Spinal cord (tissue), 10 donors: ENCODE results near the gene ZNF587B. TPM values are rescaled to one million over a fixed set of nuclear protein-coding genes. Genes with fewer than 3 reads are reported as not detected.
A peak's percentile ranks its signal among the peaks of the same experiment; 100 is the strongest.
"Not testable (repeated sequence)": the region's sequence is repeated elsewhere in the genome, so short reads cannot be mapped to it uniquely, and the experiment has no call there.

Source experiments
- DNase-seq, 6 donors: peaks; one replicate each; pipeline versions ENCODE4 v3.0.0 to v3.0.0-alpha.2; 2013 to 2015; ENCODE audit warnings: low spot score in 6 of 6, low read depth in 4 of 6
- H3K27ac ChIP-seq: one replicate; pipeline ENCODE4 v1.5.1; 2013; ENCODE audit warnings: low read depth, low read length, control low read depth
- H3K27me3 ChIP-seq: one replicate; pipeline ENCODE4 v1.6.1; 2013; ENCODE audit warnings: low read length; ENCODE audit not compliant: control insufficient read depth, insufficient read depth
- H3K36me3 ChIP-seq: one replicate; pipeline ENCODE4 v1.6.1; 2013; ENCODE audit warnings: low read length; ENCODE audit not compliant: control insufficient read depth, insufficient read depth
- H3K4me1 ChIP-seq: one replicate; pipeline ENCODE4 v1.6.1; 2013; ENCODE audit warnings: low read length; ENCODE audit not compliant: control insufficient read depth, insufficient read depth
- H3K4me3 ChIP-seq: one replicate; pipeline ENCODE4 v1.5.1; 2013; ENCODE audit warnings: low read depth, low read length, control low read depth
- H3K9me3 ChIP-seq: one replicate; pipeline ENCODE4 v1.6.1; 2013; ENCODE audit warnings: low read length; ENCODE audit not compliant: control insufficient read depth, insufficient read depth
- WGBS: methylation state at CpG from one replicate; pipeline ENCODE4 v1.1.5; 2013; ENCODE audit warnings: missing lambda C conversion rate; ENCODE audit not compliant: insufficient coverage; 5-methylcytosine and 5-hydroxymethylcytosine counted together
- polyA plus RNA-seq, 2 donors: library from polyadenylated mRNA; unstranded; fragments of 120-200 nt; gene quantifications; one replicate each; pipeline ENCODE4 v1.2.1, GENCODE V29; 2013; ENCODE audit not compliant: insufficient read length in 2 of 2
- total RNA-seq, 2 donors: library from RNA; depleted of rRNA in 1 of 2; stranded (reverse); fragments of 120-200 nt in 1 of 2; fragments of >200 nt in 1 of 2; gene quantifications; one replicate each; pipeline versions ENCODE4 v1.2.3 to v1.2.4, GENCODE V29; 2013 to 2014
- donor health status: healthy.

Gene ZNF587B
- total and polyA plus RNA-seq, 4 donors, result 4.8 to 17.9 (median 11.7) TPM

DNA sequence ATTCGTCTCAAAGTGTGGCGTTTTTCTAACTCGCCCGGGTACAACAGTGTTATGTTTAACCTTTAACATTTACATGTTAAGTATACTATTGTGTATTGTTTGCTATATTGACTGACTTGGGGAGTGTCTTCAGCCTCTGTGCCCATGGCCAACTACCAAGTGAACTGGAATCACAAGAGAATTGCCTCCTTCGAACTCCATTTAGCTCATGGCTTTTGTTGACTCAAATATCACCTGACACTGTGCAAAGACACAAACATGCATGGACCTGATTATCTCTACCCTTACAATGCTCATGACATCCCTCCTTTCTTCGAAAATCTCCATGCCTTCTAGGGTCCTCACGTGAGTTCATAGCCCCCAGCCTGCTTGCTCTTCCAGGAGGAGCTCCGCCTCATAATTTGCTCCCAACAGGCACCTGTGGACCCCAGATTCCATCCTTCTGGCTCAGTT, 58.0 kb downstream of the ZNF587B start:
- Histone ChIP-seq H3K27me3 (no peaks in the 10 kb centered on the region), H3K4me1 (peaks cover 20% of the 10 kb centered on the region), H3K27ac (peak overlapping the region; percentile 57), H3K9me3 (no peaks in the 10 kb centered on the region), H3K36me3 (peaks cover 16% of the 10 kb centered on the region), H3K4me3 (peak overlapping the region; percentile 93)
- 0% methylated on average over 4 of the region's 8 CpGs for WGBS
- peak in 1 of 6 donors; percentile 6 for DNase-seq

DNA sequence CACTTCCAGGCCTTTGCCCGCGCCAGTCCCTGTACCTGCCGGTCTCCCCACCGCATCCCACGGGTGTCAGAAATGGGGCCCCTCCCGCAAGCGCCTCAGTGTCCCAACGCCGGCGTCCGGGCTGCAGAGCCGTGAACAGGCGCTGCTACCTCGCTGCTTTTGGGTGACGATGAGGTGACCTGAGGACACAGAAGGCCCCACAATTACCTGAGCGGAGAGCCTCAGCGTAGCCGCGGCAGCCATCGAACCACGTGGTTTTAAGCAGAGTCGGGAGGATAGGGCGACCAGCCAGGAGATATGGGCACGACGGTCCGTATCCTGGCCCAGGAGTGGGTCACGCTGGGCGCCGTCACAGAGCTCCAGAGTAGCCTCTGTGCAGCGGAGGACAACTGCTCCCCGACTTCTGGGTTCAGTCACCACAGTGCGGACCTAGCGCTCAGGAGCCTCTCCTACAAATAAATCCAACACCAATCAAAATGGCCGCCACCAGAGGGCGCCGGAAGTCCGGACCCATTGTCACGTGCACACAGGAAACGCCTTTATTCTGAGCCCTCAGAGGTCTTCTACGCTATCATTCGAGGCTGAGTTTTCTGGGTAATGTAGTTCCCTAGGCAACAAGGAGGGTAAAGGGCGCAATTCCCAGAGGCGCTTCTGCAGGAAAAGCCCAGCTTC, 58.6 kb downstream of the ZNF587B start, which contains the start of gene ZNF814:
Gene ZNF814, minus strand, starts transcription at position 478 of the 672 bp plus-strand sequence. Its CDS starts 235 bp downstream, at position 243.
- Histone ChIP-seq H3K27me3 (no peaks in the 10 kb centered on the region), H3K36me3 (peaks cover 14% of the 10 kb centered on the region), H3K27ac (peak within 1 kb of the TSS; percentile 57), H3K9me3 (no peaks in the 10 kb centered on the region), H3K4me1 (peaks cover 20% of the 10 kb centered on the region), H3K4me3 (peak within 1 kb of the TSS; percentile 93)
- WGBS, result 0% methylated on average over 43 of the region's 43 CpGs
- peak; percentile 74 to 98 (median 80) for DNase-seq

DNA sequence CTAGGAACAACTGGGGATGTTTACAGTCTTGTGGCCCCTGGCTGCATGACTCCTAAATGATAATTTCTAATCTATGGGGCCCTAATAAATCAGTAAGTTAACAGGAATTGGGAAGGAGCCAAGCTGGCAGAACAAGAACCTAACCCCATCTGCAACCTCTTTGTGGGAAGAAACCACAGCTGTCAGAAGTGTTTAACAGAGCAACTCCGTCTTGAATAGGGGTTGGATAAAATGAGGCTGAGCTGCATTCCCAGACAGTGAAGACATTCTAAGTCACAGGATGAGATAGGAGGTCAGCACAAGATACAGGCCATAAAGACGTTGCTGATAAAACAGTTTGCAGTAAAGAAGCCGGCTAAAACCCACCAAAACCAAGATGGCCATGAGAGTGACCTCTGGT, 60.6 kb downstream of the ZNF587B start:
- H3K4me1 ChIP-seq, result peaks cover 20% of the 10 kb centered on the region
- H3K27me3 ChIP-seq, DNase-seq, H3K9me3 ChIP-seq, H3K27ac ChIP-seq, H3K4me3 ChIP-seq, H3K36me3 ChIP-seq: not testable (repeated sequence)
- WGBS, result 60% methylated on average over 3 of the region's 3 CpGs

Other genes starting within 250 kb of the ZNF587B start
- gene ZIK1, start 246.2 kb upstream of the ZNF587B start, total RNA-seq, result 10 to 100 TPM; 17.4 to 19.2 TPM
- gene ZIK1, start 246.2 kb upstream of the ZNF587B start, polyA plus RNA-seq, result 10 to 100 TPM; 11.6 to 14.2 TPM
- gene ZNF530, start 230.4 kb upstream of the ZNF587B start, total RNA-seq, result 1 to 10 TPM; 5.2 to 7.9 TPM
- gene ZNF530, start 230.4 kb upstream of the ZNF587B start, polyA plus RNA-seq, result 1 to 10 TPM; 5.7 to 7.1 TPM
- 10 to 100 TPM; 25.2 to 33.2 TPM for gene ZNF134, start 216.1 kb upstream of the ZNF587B start, total RNA-seq
- 10 to 100 TPM; 20.1 to 23.8 TPM for gene ZNF134, start 216.1 kb upstream of the ZNF587B start, polyA plus RNA-seq
- 10 to 100 TPM; 24.4 to 32.2 TPM for gene ZNF211, start 197.1 kb upstream of the ZNF587B start, total RNA-seq
- 10 to 100 TPM; 36.7 to 39.9 TPM for gene ZNF211, start 197.1 kb upstream of the ZNF587B start, polyA plus RNA-seq
- gene ZSCAN4, start 161.4 kb upstream of the ZNF587B start, total RNA-seq, result not detected
- under 1 TPM in 1 of 2 donors, not detected in 1; 0.17 TPM for gene ZSCAN4, start 161.4 kb upstream of the ZNF587B start, polyA plus RNA-seq
- gene ZNF551, start 148.3 kb upstream of the ZNF587B start, total RNA-seq, result 10 to 100 TPM; 12.8 to 13.1 TPM
- 10 to 100 TPM; 11.4 to 14.3 TPM for gene ZNF551, start 148.3 kb upstream of the ZNF587B start, polyA plus RNA-seq
- 10 to 100 TPM; 18.9 to 24.7 TPM for gene ZNF154, start 121.1 kb upstream of the ZNF587B start, total RNA-seq
- gene ZNF154, start 121.1 kb upstream of the ZNF587B start, polyA plus RNA-seq, result 10 to 100 TPM; 24.2 to 32.4 TPM
- 10 to 100 TPM; 17.8 to 27.8 TPM for gene ZNF671, start 102.7 kb upstream of the ZNF587B start, total RNA-seq
- 10 to 100 TPM; 21.2 to 23.4 TPM for gene ZNF671, start 102.7 kb upstream of the ZNF587B start, polyA plus RNA-seq
- 10 to 100 TPM; 34.2 to 40.1 TPM for gene ZNF776, start 83.5 kb upstream of the ZNF587B start, total RNA-seq
- gene ZNF776, start 83.5 kb upstream of the ZNF587B start, polyA plus RNA-seq, result 10 to 100 TPM; 22.1 to 25.9 TPM
- 10 to 100 TPM; 35.1 to 35.4 TPM for gene ZNF586, start 60.6 kb upstream of the ZNF587B start, total RNA-seq
- gene ZNF586, start 60.6 kb upstream of the ZNF587B start, polyA plus RNA-seq, result 10 to 100 TPM; 12.4 to 19.4 TPM
- gene ZNF552, start 15.4 kb upstream of the ZNF587B start, total RNA-seq, result 10 to 100 TPM in 1 of 2 donors, 1 to 10 TPM in 1; 5.6 to 10.1 TPM
- 10 to 100 TPM in 1 of 2 donors, 1 to 10 TPM in 1; 3.4 to 11.6 TPM for gene ZNF552, start 15.4 kb upstream of the ZNF587B start, polyA plus RNA-seq
- 10 to 100 TPM; 29.8 to 32.2 TPM for gene ZNF587, start 19.6 kb downstream of the ZNF587B start, total RNA-seq
- 10 to 100 TPM; 20.4 to 33.5 TPM for gene ZNF587, start 19.6 kb downstream of the ZNF587B start, polyA plus RNA-seq
- 10 to 100 TPM; 17.5 to 25.9 TPM for gene ZNF814, start 58.7 kb downstream of the ZNF587B start, total RNA-seq
- 10 to 100 TPM; 40.3 to 61.5 TPM for gene ZNF814, start 58.7 kb downstream of the ZNF587B start, polyA plus RNA-seq
- 10 to 100 TPM; 29.0 to 35.6 TPM for gene ZNF417, start 86.3 kb downstream of the ZNF587B start, total RNA-seq
- 10 to 100 TPM; 19.5 to 35.6 TPM for gene ZNF417, start 86.3 kb downstream of the ZNF587B start, polyA plus RNA-seq
- 10 to 100 TPM; 27.4 to 28.7 TPM for gene ZNF418, start 105.1 kb downstream of the ZNF587B start, total RNA-seq
- gene ZNF418, start 105.1 kb downstream of the ZNF587B start, polyA plus RNA-seq, result 10 to 100 TPM; 23.9 to 32.9 TPM
- gene ZNF256, start 117.4 kb downstream of the ZNF587B start, total RNA-seq, result 10 to 100 TPM; 11.1 to 12.3 TPM
- gene ZNF256, start 117.4 kb downstream of the ZNF587B start, polyA plus RNA-seq, result 1 to 10 TPM; 7.4 to 8.9 TPM
- 1 to 10 TPM in 1 of 2 donors, under 1 TPM in 1; 0.40 to 1.9 TPM for gene C19orf18, start 144.2 kb downstream of the ZNF587B start, total RNA-seq
- gene C19orf18, start 144.2 kb downstream of the ZNF587B start, polyA plus RNA-seq, result 1 to 10 TPM; 1.1 to 4.8 TPM
- 10 to 100 TPM; 33.3 to 39.3 TPM for gene ZNF606, start 172.5 kb downstream of the ZNF587B start, total RNA-seq
- 10 to 100 TPM; 23.2 to 25.1 TPM for gene ZNF606, start 172.5 kb downstream of the ZNF587B start, polyA plus RNA-seq
- 1 to 10 TPM in 1 of 2 donors, under 1 TPM in 1; 0.79 to 3.0 TPM for gene ZSCAN1, start 203.7 kb downstream of the ZNF587B start, total RNA-seq
- gene ZSCAN1, start 203.7 kb downstream of the ZNF587B start, polyA plus RNA-seq, result 10 to 100 TPM; 12.9 to 14.9 TPM
- 10 to 100 TPM; 10.8 to 21.4 TPM for gene ZNF135, start 229.0 kb downstream of the ZNF587B start, total RNA-seq
- gene ZNF135, start 229.0 kb downstream of the ZNF587B start, polyA plus RNA-seq, result 10 to 100 TPM; 15.1 to 26.1 TPM